ENCODE measurements around the gene ARHGEF7. TPM values are rescaled to one million over a fixed set of nuclear protein-coding genes. Genes with fewer than 3 reads are reported as not detected.
"Not testable (repeated sequence)": the region's sequence is repeated elsewhere in the genome, so short reads cannot be mapped to it uniquely, and the experiment has no call there.

Gene ARHGEF7
- polyA plus RNA-seq, 1 experiment, result 32.0 TPM

DNA sequence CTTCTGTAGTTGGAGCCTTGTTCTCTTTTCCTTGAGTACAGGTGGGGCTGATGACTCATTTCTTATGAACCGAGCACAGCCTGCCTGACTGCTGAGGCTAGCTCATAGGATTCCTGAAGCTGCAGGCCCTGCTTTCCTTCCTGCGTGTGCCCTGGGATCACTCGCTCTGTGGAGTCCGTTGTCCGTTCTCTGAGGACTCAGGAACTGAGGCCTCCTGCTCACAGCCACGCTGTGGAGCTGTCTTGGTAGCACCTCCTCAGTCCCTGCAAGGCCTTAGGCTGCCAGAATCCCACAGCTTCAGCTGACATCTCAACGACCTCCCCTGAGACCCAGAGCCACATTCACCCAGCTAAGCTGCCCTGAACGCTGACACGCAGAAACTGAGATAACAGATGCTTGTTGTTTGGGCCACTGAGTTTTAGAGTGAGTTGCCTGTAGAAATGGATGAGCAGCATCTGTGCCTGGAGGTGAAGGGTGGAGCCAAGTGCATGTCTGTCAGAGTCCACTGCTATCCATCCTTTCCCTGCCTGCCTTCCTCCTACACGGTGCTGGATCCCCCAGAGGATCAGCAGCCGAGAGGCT is 72.9 kb downstream of the ARHGEF7 start:
- DNase-seq (ENCODE audit: low read depth), result no peak
- Histone ChIP-seq H3K36me3 (ENCODE audit: control insufficient read depth, insufficient read depth, low read length) (no peaks in the 10 kb centered on the region; the same call in 1 of the 2 replicates), H3K27me3 (ENCODE audit: control insufficient read depth, insufficient read depth, low read length) (no peaks in the 10 kb centered on the region), H3K4me3 (ENCODE audit: low read depth, low read length) (no peak overlapping the region)
- ChIA-PET POLR2A (no interaction called here), CTCF (no interaction called here)
- TF ChIP-seq, protein P1, sequence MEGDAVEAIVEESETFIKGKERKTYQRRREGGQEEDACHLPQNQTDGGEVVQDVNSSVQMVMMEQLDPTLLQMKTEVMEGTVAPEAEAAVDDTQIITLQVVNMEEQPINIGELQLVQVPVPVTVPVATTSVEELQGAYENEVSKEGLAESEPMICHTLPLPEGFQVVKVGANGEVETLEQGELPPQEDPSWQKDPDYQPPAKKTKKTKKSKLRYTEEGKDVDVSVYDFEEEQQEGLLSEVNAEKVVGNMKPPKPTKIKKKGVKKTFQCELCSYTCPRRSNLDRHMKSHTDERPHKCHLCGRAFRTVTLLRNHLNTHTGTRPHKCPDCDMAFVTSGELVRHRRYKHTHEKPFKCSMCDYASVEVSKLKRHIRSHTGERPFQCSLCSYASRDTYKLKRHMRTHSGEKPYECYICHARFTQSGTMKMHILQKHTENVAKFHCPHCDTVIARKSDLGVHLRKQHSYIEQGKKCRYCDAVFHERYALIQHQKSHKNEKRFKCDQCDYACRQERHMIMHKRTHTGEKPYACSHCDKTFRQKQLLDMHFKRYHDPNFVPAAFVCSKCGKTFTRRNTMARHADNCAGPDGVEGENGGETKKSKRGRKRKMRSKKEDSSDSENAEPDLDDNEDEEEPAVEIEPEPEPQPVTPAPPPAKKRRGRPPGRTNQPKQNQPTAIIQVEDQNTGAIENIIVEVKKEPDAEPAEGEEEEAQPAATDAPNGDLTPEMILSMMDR (IDR thresholded peaks at IDR 0.05; ENCODE audit: insufficient read depth, low read depth, low read length), result no peak

DNA sequence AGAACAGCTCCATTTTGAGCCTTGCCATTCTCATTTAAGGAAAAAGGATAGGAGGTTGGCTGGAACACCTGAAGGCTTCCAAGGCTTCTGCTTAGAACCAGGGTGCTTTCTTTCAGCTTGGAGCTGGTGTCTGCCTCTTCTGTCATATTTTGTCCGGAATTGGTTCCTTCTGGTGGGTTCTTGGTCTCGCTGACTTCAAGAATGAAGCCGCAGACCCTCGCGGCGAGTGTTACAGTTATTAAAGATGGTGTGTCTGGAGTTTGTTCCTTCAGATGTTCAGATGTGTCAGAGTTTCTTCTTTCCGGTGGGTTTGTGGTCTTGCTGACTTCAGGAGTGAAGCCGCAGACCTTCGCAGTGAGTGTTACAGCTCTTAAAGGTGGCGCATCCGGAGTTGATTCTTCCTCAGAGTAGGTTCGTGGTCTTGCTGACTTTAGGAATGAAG is 74.0 kb downstream of the ARHGEF7 start:
- H3K4me3 ChIP-seq (ENCODE audit: low read depth, low read length); POLR2A ChIA-PET; H3K27me3 ChIP-seq (ENCODE audit: control insufficient read depth, insufficient read depth, low read length); DNase-seq (ENCODE audit: low read depth); H3K36me3 ChIP-seq (ENCODE audit: control insufficient read depth, insufficient read depth, low read length): not testable (repeated sequence)
- CTCF ChIA-PET, result interaction anchor here (1.4 kb wide), 1 partner anchor 11 kb away, joined by 4 read pairs; no protein-coding TSS in a partner anchor

DNA sequence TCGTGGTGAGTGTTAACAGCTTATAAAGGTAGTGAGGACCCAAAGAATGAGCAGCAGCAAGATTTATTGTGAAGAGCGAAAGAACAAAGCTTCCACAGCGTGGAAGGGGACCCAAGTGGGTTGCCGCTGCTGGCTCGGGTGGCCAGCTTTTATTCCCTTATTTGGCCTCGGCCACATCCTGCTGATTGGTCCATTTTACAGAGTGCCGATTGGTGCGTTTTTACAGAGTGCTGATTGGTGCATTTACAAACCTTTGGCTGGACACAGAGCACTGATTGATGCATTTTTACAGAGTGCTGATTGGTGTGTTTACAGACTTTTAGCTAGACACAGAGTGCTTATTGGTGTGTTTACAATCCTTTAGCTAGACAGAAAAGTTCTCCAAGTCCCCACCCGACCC is 74.4 kb downstream of the ARHGEF7 start:
- DNase-seq (ENCODE audit: low read depth); POLR2A ChIA-PET; H3K27me3 ChIP-seq (ENCODE audit: control insufficient read depth, insufficient read depth, low read length); H3K4me3 ChIP-seq (ENCODE audit: low read depth, low read length); H3K36me3 ChIP-seq (ENCODE audit: control insufficient read depth, insufficient read depth, low read length): not testable (repeated sequence)
- CTCF ChIA-PET, result interaction anchor here (1.4 kb wide), 1 partner anchor 11 kb away, joined by 4 read pairs; no protein-coding TSS in a partner anchor

DNA sequence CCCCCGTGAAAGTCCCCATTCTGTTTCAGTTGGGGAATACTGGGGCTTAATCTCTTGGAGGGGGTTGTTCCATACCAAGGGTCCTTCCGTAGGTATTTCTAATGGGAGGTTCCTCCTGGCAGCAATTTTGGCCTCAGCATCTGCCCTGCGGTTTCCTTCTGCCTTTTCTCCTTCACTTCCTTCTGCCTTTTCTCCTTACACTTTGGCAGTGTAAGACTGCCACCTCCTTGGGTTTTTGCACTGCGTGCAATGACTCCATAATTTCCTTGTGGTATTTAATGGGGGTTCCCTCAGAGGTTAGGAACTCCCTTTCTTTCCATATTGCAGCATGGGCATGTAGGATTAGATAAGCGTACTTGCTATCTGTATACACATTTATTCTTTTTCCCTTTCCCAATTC is 78.1 kb downstream of the ARHGEF7 start:
- POLR2A ChIA-PET; DNase-seq (ENCODE audit: low read depth); H3K27me3 ChIP-seq (ENCODE audit: control insufficient read depth, insufficient read depth, low read length); H3K4me3 ChIP-seq (ENCODE audit: low read depth, low read length); H3K36me3 ChIP-seq (ENCODE audit: control insufficient read depth, insufficient read depth, low read length); CTCF ChIA-PET: not testable (repeated sequence)

DNA sequence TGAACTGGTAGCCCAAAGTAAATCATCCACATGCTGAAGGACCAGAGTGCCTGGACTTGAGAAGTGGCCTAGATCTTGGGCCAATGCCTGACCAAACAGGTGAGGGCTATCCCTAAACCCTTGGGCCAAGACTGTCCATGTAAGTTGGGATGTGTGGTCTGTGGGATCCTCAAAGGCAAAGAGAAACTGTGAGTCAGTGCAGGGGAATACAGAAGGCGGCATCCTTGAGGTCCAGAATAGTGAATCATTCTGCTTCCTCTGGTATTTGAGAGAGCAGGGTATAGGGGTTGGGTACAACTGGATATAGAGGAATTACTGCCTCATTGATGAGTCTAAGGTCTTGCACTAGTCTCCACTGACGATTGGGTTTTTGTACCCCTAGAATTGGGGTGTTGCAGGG is 79.5 kb downstream of the ARHGEF7 start:
- POLR2A ChIA-PET; H3K27me3 ChIP-seq (ENCODE audit: control insufficient read depth, insufficient read depth, low read length); H3K4me3 ChIP-seq (ENCODE audit: low read depth, low read length); DNase-seq (ENCODE audit: low read depth); H3K36me3 ChIP-seq (ENCODE audit: control insufficient read depth, insufficient read depth, low read length): not testable (repeated sequence)
- CTCF ChIA-PET, result interaction anchor here (1.2 kb wide), 1 partner anchor 10 kb away, joined by 3 read pairs; no protein-coding TSS in a partner anchor

DNA sequence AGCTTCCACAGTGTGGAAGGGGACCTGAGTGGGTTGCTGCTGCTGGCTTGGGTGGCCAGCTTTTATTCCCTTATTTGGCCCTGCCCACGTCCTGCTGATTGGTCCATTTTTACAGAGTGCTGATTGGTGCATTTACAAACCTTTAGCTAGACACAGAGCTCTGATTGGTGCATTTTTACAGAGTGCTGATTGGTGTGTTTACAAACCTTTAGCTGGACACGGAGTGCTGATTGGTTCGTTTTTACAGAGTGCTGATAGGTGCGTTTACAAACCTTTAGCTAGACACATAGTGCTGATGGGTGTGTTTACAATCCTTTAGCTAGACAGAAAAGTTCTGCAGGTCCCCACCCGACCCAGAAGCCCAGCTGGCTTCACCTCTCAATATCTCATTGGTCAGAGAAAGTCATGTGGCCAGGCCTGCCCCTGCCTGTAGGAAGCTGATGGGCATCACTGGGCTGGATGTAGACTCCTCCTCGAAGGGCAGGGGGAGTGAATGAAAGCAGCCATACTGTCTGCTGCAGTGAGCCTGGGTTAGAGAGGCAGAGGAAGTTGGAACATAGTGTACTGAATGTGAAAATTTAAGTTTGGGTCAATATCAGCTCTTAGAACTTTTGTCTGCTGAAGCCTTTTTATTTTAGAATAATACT is 83.7 kb downstream of the ARHGEF7 start:
- H3K36me3 ChIP-seq (ENCODE audit: control insufficient read depth, insufficient read depth, low read length); H3K27me3 ChIP-seq (ENCODE audit: control insufficient read depth, insufficient read depth, low read length); H3K4me3 ChIP-seq (ENCODE audit: low read depth, low read length); POLR2A ChIA-PET; DNase-seq (ENCODE audit: low read depth): not testable (repeated sequence)
- CTCF ChIA-PET, result interaction anchor here (1.1 kb wide), 1 partner anchor 280 kb away, joined by 3 read pairs; no protein-coding TSS in a partner anchor

DNA sequence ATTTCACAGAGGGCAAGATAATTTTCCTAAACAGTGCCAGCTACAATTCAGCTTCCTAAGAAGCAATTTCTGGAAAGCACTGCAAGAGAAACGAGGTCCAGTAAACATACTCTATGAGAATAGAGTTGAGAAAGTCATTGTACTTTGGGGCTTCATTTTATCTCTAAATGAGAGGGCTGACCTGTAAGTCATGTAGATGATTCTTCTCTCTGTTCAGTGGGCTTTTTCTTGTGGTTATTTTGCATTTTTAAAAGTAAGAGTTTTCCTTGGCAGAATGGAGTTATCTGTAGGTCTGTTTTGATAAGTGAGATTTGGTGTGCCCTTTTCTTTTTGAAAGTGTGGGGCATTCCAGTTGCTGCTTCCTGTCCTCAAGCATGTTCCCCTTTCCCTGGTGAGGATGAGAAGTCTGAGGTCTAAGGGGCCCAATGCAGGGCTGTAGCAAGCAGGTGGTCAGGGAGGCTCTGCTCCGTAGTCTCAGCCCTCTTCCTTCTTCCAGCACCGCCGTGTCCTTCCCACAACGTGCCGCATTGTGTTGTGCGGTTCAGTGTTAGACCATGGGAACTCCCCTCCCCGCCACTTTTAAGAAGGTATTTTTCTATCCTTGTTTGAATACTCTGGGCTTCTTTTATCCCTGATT is 86.3 kb downstream of the ARHGEF7 start:
- Histone ChIP-seq H3K4me3 (ENCODE audit: low read depth, low read length) (no peak overlapping the region), H3K36me3 (ENCODE audit: control insufficient read depth, insufficient read depth, low read length) (peaks cover 2% of the 10 kb centered on the region), H3K27me3 (ENCODE audit: control insufficient read depth, insufficient read depth, low read length) (no peaks in the 10 kb centered on the region)
- DNase-seq (ENCODE audit: low read depth), result no peak
- ChIA-PET CTCF (no interaction called here), POLR2A (no interaction called here)
- TF ChIP-seq, protein P1 (IDR thresholded peaks at IDR 0.05; ENCODE audit: insufficient read depth, low read depth, low read length), result no peak

Measured in BJ (cell line).